H1 (cell line): Measurements from ENCODE around the gene SPRR1A. TPM values are rescaled to one million over a fixed set of nuclear protein-coding genes. Genes with fewer than 3 reads are reported as not detected.

ENCODE experiments used
- CTCF ChIA-PET: fragments of 300-600 bp; sonication (Branson Sonifier 250); formaldehyde crosslinking; loops from one replicate; lab custom pipeline; 2021; ENCODE audit not compliant: partially characterized antibody; lab: Charles Lee
- POLR2A ChIA-PET: fragments of 300-600 bp; sonication (Branson Sonifier 250); formaldehyde crosslinking; loops from one replicate; lab custom pipeline; 2021; ENCODE audit warnings: inconsistent platforms; ENCODE audit not compliant: partially characterized antibody; lab: Charles Lee
- DNase-seq, 2 experiments: peaks; one replicate each; pipeline versions ENCODE4 v3.0.0 to v3.0.0-alpha.2; 2010 to 2022; ENCODE audit warnings: low spot score in 2 of 2, low read depth in 1 of 2, mixed read lengths in 1 of 2
- FAIRE-seq: peaks from 2 replicates; lab custom pipeline; 2011; peaks lifted over from hg19 to GRCh38; lab: Jason Lieb, UNC
- H2AFZ ChIP-seq: 2 replicates; pipeline ENCODE4 v1.8.1; 2012; ENCODE audit warnings: low read length, inconsistent platforms
- H2AK5ac ChIP-seq: 2 replicates; pipeline ENCODE4 v1.6.1; 2013; ENCODE audit warnings: low read depth, low read length
- H2BK120ac ChIP-seq: replicated peaks from 2 replicates; pipeline ENCODE3; 2013; ENCODE audit warnings: low read depth, low read length, inconsistent platforms
- H2BK12ac ChIP-seq: 2 replicates; pipeline ENCODE4 v1.6.1; 2013; ENCODE audit warnings: low read depth, low read length
- H2BK15ac ChIP-seq: 2 replicates; pipeline ENCODE4 v1.6.1; 2013; ENCODE audit warnings: low read length
- H2BK20ac ChIP-seq: 2 replicates; pipeline ENCODE4 v1.6.1; 2013; ENCODE audit warnings: low read length
- H2BK5ac ChIP-seq: 2 replicates; pipeline ENCODE4 v1.6.1; 2013; ENCODE audit warnings: low read depth, low read length
- H3K14ac ChIP-seq: 2 replicates; pipeline ENCODE4 v1.6.1; 2013; ENCODE audit warnings: inconsistent platforms; ENCODE audit not compliant: insufficient read length
- H3K18ac ChIP-seq: 2 replicates; pipeline ENCODE4 v1.6.1; 2013; ENCODE audit warnings: low read length; ENCODE audit errors: extremely low read depth
- H3K23ac ChIP-seq: 2 replicates; pipeline ENCODE4 v1.6.1; 2013; ENCODE audit warnings: inconsistent platforms; ENCODE audit not compliant: insufficient read length
- H3K23me2 ChIP-seq: 2 replicates; pipeline ENCODE4 v1.6.1; 2013; ENCODE audit warnings: low read depth, low read length
- H3K27ac ChIP-seq: 2 replicates; pipeline ENCODE4 v1.6.1; 2011; ENCODE audit warnings: low read depth, low read length, inconsistent platforms
- H3K27me3 ChIP-seq, 4 experiments: replicated peaks in 1 of 4; 1 replicate in 1 of 4; 2 replicates in 3 of 4; pipeline versions ENCODE4 v1.6.1 to v1.8.1; 2011 to 2013; ENCODE audit warnings: low read length in 3 of 4, mild to moderate bottlenecking in 3 of 4, inconsistent platforms in 2 of 4, mixed read lengths in 2 of 4, moderate library complexity in 1 of 4; ENCODE audit not compliant: control insufficient read depth in 3 of 4, insufficient read depth in 3 of 4; ENCODE audit errors: extremely low read depth in 1 of 4
- H3K36me3 ChIP-seq, 4 experiments: 2 replicates each; pipeline versions ENCODE4 v1.6.1 to v1.8.1; 2011 to 2013; ENCODE audit warnings: mild to moderate bottlenecking in 4 of 4, low read length in 3 of 4, moderate library complexity in 2 of 4, control low read depth in 1 of 4, inconsistent platforms in 1 of 4; ENCODE audit not compliant: insufficient read depth in 4 of 4, control insufficient read depth in 2 of 4
- H3K4ac ChIP-seq: replicated peaks from 2 replicates; pipeline ENCODE3; 2013; ENCODE audit warnings: low read length, low read depth, mixed read lengths, inconsistent platforms; ENCODE audit not compliant: insufficient read length
- H3K4me1 ChIP-seq, 4 experiments: replicated peaks in 1 of 4; 1 replicate in 1 of 4; 2 replicates in 3 of 4; pipeline versions ENCODE4 v1.6.1 to v1.8.1; 2011 to 2013; ENCODE audit warnings: low read length in 3 of 4, inconsistent platforms in 2 of 4, mixed read lengths in 1 of 4; ENCODE audit not compliant: insufficient read depth in 4 of 4, control insufficient read depth in 3 of 4
- H3K4me2 ChIP-seq, 2 experiments: 2 replicates each; pipeline versions ENCODE4 v1.6.1 to v1.8.1; 2011 to 2013; ENCODE audit warnings: low read depth in 2 of 2, low read length in 2 of 2, control low read depth in 1 of 2, inconsistent platforms in 1 of 2, mild to moderate bottlenecking in 1 of 2; ENCODE audit not compliant: insufficient read depth in 1 of 2
- H3K4me3 ChIP-seq, 4 experiments: fragments of 200-600, 300-600 bp in 1 of 4; sonication (generic), shearing (Covaris generic), sonication (Bioruptor Twin) in 1 of 4; 2 replicates each; pipeline versions ENCODE4 v1.5.1 to v1.8.1; 2011 to 2016; ENCODE audit warnings: low read length in 4 of 4, low read depth in 3 of 4, control low read depth in 2 of 4, inconsistent platforms in 2 of 4, mild to moderate bottlenecking in 2 of 4, mixed read lengths in 1 of 4, moderate library complexity in 1 of 4; ENCODE audit not compliant: insufficient read depth in 2 of 4; ENCODE audit errors: extremely low read depth in 1 of 4
- H3K56ac ChIP-seq: replicated peaks from 2 replicates; pipeline ENCODE3; 2013; ENCODE audit warnings: low read depth, mild to moderate bottlenecking, mixed read lengths, low read length, inconsistent platforms; ENCODE audit not compliant: insufficient read length
- H3K79me1 ChIP-seq: 2 replicates; pipeline ENCODE4 v1.6.1; 2013; ENCODE audit warnings: low read depth, low read length, control low read depth
- H3K79me2 ChIP-seq, 2 experiments: 2 replicates each; pipeline versions ENCODE4 v1.6.1 to v1.8.1; 2012 to 2013; ENCODE audit warnings: low read length in 2 of 2, mild to moderate bottlenecking in 2 of 2, inconsistent platforms in 1 of 2; ENCODE audit not compliant: insufficient read depth in 2 of 2, control insufficient read depth in 1 of 2
- H3K9ac ChIP-seq, 4 experiments: replicated peaks in 1 of 4; 1 replicate in 1 of 4; 2 replicates in 3 of 4; pipeline versions ENCODE4 v1.6.1 to v1.8.1; 2011 to 2013; ENCODE audit warnings: low read depth in 3 of 4, low read length in 3 of 4, control low read depth in 2 of 4, mild to moderate bottlenecking in 2 of 4, moderate library complexity in 2 of 4, inconsistent platforms in 1 of 4; ENCODE audit errors: extremely low read depth in 1 of 4
- H3K9me3 ChIP-seq, 2 experiments: 2 replicates each; pipeline versions ENCODE4 v1.6.1 to v1.8.1; 2012 to 2013; ENCODE audit warnings: mild to moderate bottlenecking in 2 of 2, moderate library complexity in 2 of 2, control low read depth in 1 of 2, inconsistent platforms in 1 of 2, low read depth in 1 of 2, low read length in 1 of 2, mixed read lengths in 1 of 2; ENCODE audit not compliant: insufficient read depth in 2 of 2
- H4K20me1 ChIP-seq, 2 experiments: replicated peaks in 1 of 2; 2 replicates each; pipeline versions ENCODE3 to v1.8.1; 2011 to 2013; ENCODE audit warnings: inconsistent platforms in 2 of 2, low read length in 2 of 2, mild to moderate bottlenecking in 1 of 2; ENCODE audit not compliant: insufficient read depth in 2 of 2, control insufficient read depth in 1 of 2
- H4K5ac ChIP-seq: 2 replicates; pipeline ENCODE4 v1.6.1; 2013; ENCODE audit warnings: low read length, low read depth, mixed read lengths, inconsistent platforms; ENCODE audit not compliant: insufficient read length
- H4K8ac ChIP-seq: 2 replicates; pipeline ENCODE4 v1.8.0; 2013; ENCODE audit warnings: mild to moderate bottlenecking, moderate library complexity, low read length, inconsistent platforms; ENCODE audit not compliant: insufficient read depth; ENCODE audit errors: extremely low read depth
- H4K91ac ChIP-seq: replicated peaks from 2 replicates; pipeline ENCODE3; 2013; ENCODE audit warnings: low read length, mixed read lengths, inconsistent platforms; ENCODE audit not compliant: insufficient read length
- CBX5 ChIP-seq: fragments of 300-800, 300-1000 bp; sonication (generic); IDR thresholded peaks from 2 replicates; pipeline ENCODE4 v1.7.1; 2016; ENCODE audit warnings: antibody characterized with exemption, low read length, low read depth
- CREB1 ChIP-seq: IDR thresholded peaks from 2 replicates; pipeline ENCODE4 v1.6.1; 2012; ENCODE audit warnings: inconsistent platforms
- SAP30 ChIP-seq: fragments of 300-600 bp; sonication (generic); IDR thresholded peaks from 2 replicates; pipeline ENCODE4 v1.7.1; 2012; ENCODE audit warnings: low read length, moderate library complexity, mild to moderate bottlenecking, inconsistent platforms; ENCODE audit not compliant: insufficient read depth, insufficient replicate concordance
- TAF7 ChIP-seq: optimal IDR thresholded peaks from 2 replicates; pipeline ENCODE3; 2011; ENCODE audit warnings: low read depth, mild to moderate bottlenecking, inconsistent platforms, low read length, moderate library complexity, borderline replicate concordance
- TCF12 ChIP-seq: IDR thresholded peaks from 2 replicates; pipeline ENCODE4 v1.6.1; 2011; ENCODE audit warnings: low read depth, mild to moderate bottlenecking, low read length
- WGBS, 2 experiments: shearing (Covaris generic) in 1 of 2; methylation state at CpG; one replicate each; pipeline versions ENCODE4 v1.1.6 to v1.1.7; 2013 to 2015; ENCODE audit warnings: low lambda C conversion rate in 2 of 2, mixed read lengths in 2 of 2, inconsistent platforms in 1 of 2, low coverage in 1 of 2, missing lambda C conversion rate in 1 of 2; ENCODE audit not compliant: insufficient replicate concordance in 2 of 2, insufficient coverage in 1 of 2, insufficient read length in 1 of 2; ENCODE audit errors: extremely low coverage in 1 of 2, missing lambda C conversion rate in 1 of 2; 5-methylcytosine and 5-hydroxymethylcytosine counted together
- polyA plus RNA-seq, 7 experiments: library from polyadenylated mRNA; depleted of rRNA in 3 of 7; stranded (reverse) in 5 of 7; unstranded in 2 of 7; fragments of >200 nt in 5 of 7; fragments of 200-250 nt in 2 of 7; gene quantifications; 1 replicate in 5 of 7; 2 replicates in 1 of 7; 4 replicates in 1 of 7; pipeline versions ENCODE4 v1.2.1 to v1.2.3, GENCODE V29; 2011 to 2013; ENCODE audit warnings: missing spikeins in 2 of 7, mixed read lengths in 2 of 7
- total RNA-seq: library from RNA; stranded (reverse); fragmentation: NEBNext Ultra II Directional; extraction: Animal tissue kit (Norgen Biotek cat#: 25700); gene quantifications from 2 replicates; pipeline ENCODE4 v1.2.1, GENCODE V29; 2021

The SPRR1A gene
- total and polyA plus RNA-seq, 2 of the 8 experiments (the other 6 are each of a cell fraction or from before 2014, with no cell fraction given), result not detected

GRCh38 chr1:152970495-152970894 is 13.4 kb upstream of the SPRR1A start, which contains the start of gene SPRR4:
Gene SPRR4, plus strand, starts transcription at chr1:152970648. Its CDS starts 1,243 bp downstream, at chr1:152971891.
- Histone ChIP-seq H4K20me1 (no peaks in the 10 kb centered on the region), H4K8ac (no peak within 1 kb of the TSS), H3K9me3 (peaks cover 0 to 4% of the 10 kb centered on the region in 2 experiments; a peak in 1 of 4 replicates), H3K4me1 (no peaks in the 10 kb centered on the region), H4K5ac (no peak within 1 kb of the TSS), H2AFZ (no peak within 1 kb of the TSS), H3K79me1 (no peaks in the 10 kb centered on the region), H3K79me2 (no peaks in the 10 kb centered on the region), H3K14ac (no peak within 1 kb of the TSS), H2BK120ac (no peak within 1 kb of the TSS), H3K27me3 (no peaks in the 10 kb centered on the region), H4K91ac (no peak within 1 kb of the TSS), H3K9ac (no peak within 1 kb of the TSS), H3K23me2 (no peaks in the 10 kb centered on the region), H2BK15ac (no peak within 1 kb of the TSS), H3K27ac (no peak within 1 kb of the TSS), H3K56ac (no peak within 1 kb of the TSS), H2BK20ac (no peak within 1 kb of the TSS), H3K4me2 (no peak within 1 kb of the TSS), H3K36me3 (no peaks in the 10 kb centered on the region), H3K23ac (no peak within 1 kb of the TSS), H2AK5ac (no peak within 1 kb of the TSS), H2BK5ac (no peak within 1 kb of the TSS), H3K4ac (no peak within 1 kb of the TSS), H2BK12ac (no peak within 1 kb of the TSS), H3K18ac (no peak within 1 kb of the TSS), H3K4me3 (no peak within 1 kb of the TSS)
- FAIRE-seq, result no peak
- CTCF ChIA-PET, result interaction anchor here (1.3 to 4.7 kb wide), 2 partner anchors 9 to 221 kb away, joined by 3 to 27 read pairs; no protein-coding TSS in a partner anchor
- 87% methylated on average over 6 of the region's 6 CpGs; no CpG with 5 or more reads in 1 of the 2 experiments for WGBS, 2 experiments
- peak in 1 of 2 experiments; percentile 23 for DNase-seq
- TF ChIP-seq CREB1, result no peak
- no peak for TF ChIP-seq TCF12
- TF ChIP-seq TAF7, result no peak
- no peak for TF ChIP-seq SAP30
- TF ChIP-seq CBX5, result no peak
- POLR2A ChIA-PET, result no interaction called here
